ENCODE results near the gene TMEM236.

DNA sequence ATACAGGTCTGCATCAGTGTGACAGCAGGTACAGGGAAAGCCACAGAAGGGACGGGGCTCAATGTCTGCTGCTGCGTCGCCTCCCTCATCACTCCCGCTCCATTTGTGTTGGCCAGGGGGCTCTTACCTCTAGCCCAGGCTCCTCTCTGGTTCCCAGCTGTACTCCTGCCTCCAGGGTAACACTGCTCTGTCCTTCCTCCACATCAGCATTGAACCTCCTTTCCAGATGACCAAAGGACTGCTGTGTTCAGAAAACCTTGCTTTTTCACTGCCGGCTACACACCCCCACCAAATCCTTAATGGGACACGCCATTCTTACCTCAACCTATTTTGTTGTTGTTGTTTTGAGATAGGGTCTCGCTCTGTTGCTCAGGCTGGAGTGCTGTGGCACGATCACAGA lies 2.1 kb upstream of the TMEM236 start:
- TF ChIP-seq, protein P1, sequence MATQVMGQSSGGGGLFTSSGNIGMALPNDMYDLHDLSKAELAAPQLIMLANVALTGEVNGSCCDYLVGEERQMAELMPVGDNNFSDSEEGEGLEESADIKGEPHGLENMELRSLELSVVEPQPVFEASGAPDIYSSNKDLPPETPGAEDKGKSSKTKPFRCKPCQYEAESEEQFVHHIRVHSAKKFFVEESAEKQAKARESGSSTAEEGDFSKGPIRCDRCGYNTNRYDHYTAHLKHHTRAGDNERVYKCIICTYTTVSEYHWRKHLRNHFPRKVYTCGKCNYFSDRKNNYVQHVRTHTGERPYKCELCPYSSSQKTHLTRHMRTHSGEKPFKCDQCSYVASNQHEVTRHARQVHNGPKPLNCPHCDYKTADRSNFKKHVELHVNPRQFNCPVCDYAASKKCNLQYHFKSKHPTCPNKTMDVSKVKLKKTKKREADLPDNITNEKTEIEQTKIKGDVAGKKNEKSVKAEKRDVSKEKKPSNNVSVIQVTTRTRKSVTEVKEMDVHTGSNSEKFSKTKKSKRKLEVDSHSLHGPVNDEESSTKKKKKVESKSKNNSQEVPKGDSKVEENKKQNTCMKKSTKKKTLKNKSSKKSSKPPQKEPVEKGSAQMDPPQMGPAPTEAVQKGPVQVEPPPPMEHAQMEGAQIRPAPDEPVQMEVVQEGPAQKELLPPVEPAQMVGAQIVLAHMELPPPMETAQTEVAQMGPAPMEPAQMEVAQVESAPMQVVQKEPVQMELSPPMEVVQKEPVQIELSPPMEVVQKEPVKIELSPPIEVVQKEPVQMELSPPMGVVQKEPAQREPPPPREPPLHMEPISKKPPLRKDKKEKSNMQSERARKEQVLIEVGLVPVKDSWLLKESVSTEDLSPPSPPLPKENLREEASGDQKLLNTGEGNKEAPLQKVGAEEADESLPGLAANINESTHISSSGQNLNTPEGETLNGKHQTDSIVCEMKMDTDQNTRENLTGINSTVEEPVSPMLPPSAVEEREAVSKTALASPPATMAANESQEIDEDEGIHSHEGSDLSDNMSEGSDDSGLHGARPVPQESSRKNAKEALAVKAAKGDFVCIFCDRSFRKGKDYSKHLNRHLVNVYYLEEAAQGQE (IDR thresholded peaks at IDR 0.05; ENCODE audit: insufficient read depth in 1 of 2, low read depth in 2 of 2, low read length in 2 of 2) = no peak
- TF ChIP-seq TAF1 (IDR thresholded peaks at IDR 0.05; ENCODE audit: borderline replicate concordance, insufficient read depth, low read length) (no peak), POLR2AphosphoS5 (IDR thresholded peaks at IDR 0.05; ENCODE audit: low read depth, low read length) (no peak), FOXP2 (optimal IDR thresholded peaks at IDR 0.05; ENCODE audit: borderline replicate concordance, extremely low read depth, extremely low read length, insufficient read depth) (no peak), SIN3A (IDR thresholded peaks at IDR 0.05; ENCODE audit: borderline replicate concordance, insufficient read depth, low read length) (no peak)

All from PFSK-1 (cell line).